Large intestine (tissue), 3 donors: ENCODE results near the gene F8. TPM values are rescaled to one million over a fixed set of nuclear protein-coding genes. Genes with fewer than 3 reads are reported as not detected.

Experiments used
- DNase-seq, 2 donors: peaks; one replicate each; pipeline versions ENCODE4 v3.0.0 to v3.0.0-alpha.2; 2013
- H3K27ac ChIP-seq: one replicate; pipeline ENCODE4 v1.5.1; 2013; ENCODE audit warnings: low read length
- H3K27me3 ChIP-seq: 2 replicates; pipeline ENCODE4 v1.6.1; 2013; ENCODE audit warnings: low read length; ENCODE audit not compliant: control insufficient read depth, insufficient read depth
- H3K36me3 ChIP-seq: 2 replicates; pipeline ENCODE4 v1.6.1; 2013; ENCODE audit warnings: low read length; ENCODE audit not compliant: control insufficient read depth, insufficient read depth
- H3K4me1 ChIP-seq: one replicate; pipeline ENCODE4 v1.6.1; 2013; ENCODE audit warnings: low read length; ENCODE audit not compliant: control insufficient read depth, insufficient read depth
- H3K4me3 ChIP-seq: one replicate; pipeline ENCODE4 v1.5.1; 2013; ENCODE audit warnings: low read length
- H3K9me3 ChIP-seq: one replicate; pipeline ENCODE4 v1.6.1; 2013; ENCODE audit warnings: mild to moderate bottlenecking, low read depth, low read length, moderate library complexity; ENCODE audit not compliant: control insufficient read depth
- WGBS: methylation state at CpG from one replicate; pipeline ENCODE4 v1.1.5; 2013; ENCODE audit warnings: low lambda C conversion rate; ENCODE audit not compliant: insufficient coverage; 5-methylcytosine and 5-hydroxymethylcytosine counted together
- polyA plus RNA-seq: library from polyadenylated mRNA; unstranded; fragments of 120-200 nt; gene quantifications from one replicate; pipeline ENCODE4 v1.2.1, GENCODE V29; 2013

Gene F8
- polyA plus RNA-seq, 1 donor: 2.9 TPM

DNA sequence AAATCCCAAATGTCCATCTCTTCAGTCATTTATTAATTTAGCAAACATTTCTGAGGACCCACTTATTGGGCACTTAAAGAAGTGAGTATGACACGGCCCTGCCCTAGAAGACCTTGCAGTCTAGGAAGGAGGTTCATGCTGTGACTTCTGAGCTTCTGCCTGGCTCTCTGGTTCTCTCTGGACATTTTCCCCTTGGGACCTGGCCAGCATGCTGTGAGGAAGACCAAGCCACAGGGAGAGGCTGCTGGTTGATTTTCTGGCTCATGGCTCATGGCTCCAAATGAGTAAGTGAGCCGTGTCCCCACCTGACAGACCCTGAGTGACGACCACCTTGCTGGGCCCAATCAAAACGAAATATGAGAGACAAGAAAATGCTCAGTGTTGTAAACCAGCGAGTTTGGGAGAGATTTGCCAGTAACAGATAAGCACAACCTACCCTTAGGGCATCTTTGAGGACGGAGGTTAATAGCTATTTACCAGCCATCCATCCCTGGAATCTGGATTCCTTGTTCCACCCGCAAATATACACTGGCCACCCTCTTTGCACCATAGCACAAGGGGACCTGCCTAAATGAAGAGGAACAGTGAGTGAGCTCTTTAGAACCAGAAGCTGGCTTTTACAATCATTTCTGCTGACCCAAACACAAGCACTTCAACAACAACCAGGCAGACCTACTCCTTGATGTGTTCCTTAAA is 218.1 kb downstream of the F8 start:
- Histone ChIP-seq H3K27me3 (peaks cover 2% of the 10 kb centered on the region), H3K9me3 (no peaks in the 10 kb centered on the region), H3K4me1 (peaks cover 23% of the 10 kb centered on the region), H3K36me3 (no peaks in the 10 kb centered on the region), H3K27ac (peak overlapping the region; percentile 74), H3K4me3 (peak overlapping the region; percentile 66)
- no peak for DNase-seq
- WGBS: no CpG with 5 or more reads among the region's 7 CpGs

GRCh38 chrX:154802947-154803346 is 219.6 kb downstream of the F8 start:
- peak overlapping the region; percentile 74 for H3K27ac ChIP-seq
- H3K4me3 ChIP-seq: no peak overlapping the region

DNA sequence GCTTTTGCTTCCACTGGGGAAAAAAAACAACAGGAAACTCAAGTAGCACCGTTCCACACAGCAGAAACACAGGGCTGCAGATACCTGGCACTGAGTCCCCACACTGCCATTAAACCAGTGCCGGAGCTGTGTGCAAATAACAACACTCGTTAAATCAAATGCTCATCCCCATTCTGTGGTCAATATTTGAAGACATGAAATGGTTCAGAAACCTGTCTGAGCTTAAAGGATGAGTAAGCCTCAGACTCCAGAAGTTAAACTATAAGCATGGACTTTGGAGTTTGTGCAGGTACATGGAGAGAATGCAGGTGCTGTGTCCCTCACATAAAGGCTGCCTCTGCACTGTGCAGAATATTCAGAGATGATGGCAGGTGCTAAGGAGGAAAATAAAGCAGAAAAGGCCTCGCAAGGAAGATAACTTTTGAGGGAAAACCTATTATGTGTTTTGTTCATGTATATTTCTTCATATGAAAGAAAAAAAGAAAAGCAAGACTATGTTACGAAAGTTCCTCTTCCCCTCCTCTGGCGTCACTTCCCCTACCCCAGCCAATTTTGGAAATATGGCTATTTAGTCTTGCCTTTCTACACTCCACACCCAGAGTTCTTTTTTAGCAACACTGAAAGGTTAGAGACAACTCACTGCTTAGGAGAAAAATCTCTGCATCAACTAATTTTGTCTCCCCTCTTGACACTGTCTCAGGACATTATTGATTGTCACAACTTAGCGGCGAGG is 221.9 kb downstream of the F8 start:
- H3K27ac ChIP-seq: peak overlapping the region; percentile 86

More at GRCh38 chrX:154802947-154803346, 219.6 kb downstream of the F8 start:
- Histone ChIP-seq H3K9me3 (no peaks in the 10 kb centered on the region), H3K4me1 (peaks cover 23% of the 10 kb centered on the region), H3K27me3 (peaks cover 2% of the 10 kb centered on the region), H3K36me3 (no peaks in the 10 kb centered on the region)
- no CpG with 5 or more reads among the region's 2 CpGs for WGBS
- DNase-seq: peak in 1 of 2 donors; percentile 17

GRCh38 chrX:154799556-154800348 is 222.8 kb downstream of the F8 start:
- no peaks in the 10 kb centered on the region for H3K36me3 ChIP-seq
- H3K4me1 ChIP-seq: peaks cover 19% of the 10 kb centered on the region
- H3K4me3 ChIP-seq: no peak overlapping the region
- no CpG with 5 or more reads among the region's 9 CpGs for WGBS
- peak; percentile 61 to 74 for DNase-seq
- H3K27me3 ChIP-seq: peaks cover 2% of the 10 kb centered on the region
- no peaks in the 10 kb centered on the region for H3K9me3 ChIP-seq
- peak overlapping the region; percentile 86 for H3K27ac ChIP-seq

More for the DNA sequence above, 221.9 kb downstream of the F8 start:
- Histone ChIP-seq H3K27me3 (peaks cover 2% of the 10 kb centered on the region), H3K36me3 (no peaks in the 10 kb centered on the region), H3K4me1 (peaks cover 19% of the 10 kb centered on the region), H3K4me3 (no peak overlapping the region), H3K9me3 (no peaks in the 10 kb centered on the region)
- peak; percentile 33 to 67 for DNase-seq
- WGBS: no CpG with 5 or more reads among the region's 8 CpGs

DNA sequence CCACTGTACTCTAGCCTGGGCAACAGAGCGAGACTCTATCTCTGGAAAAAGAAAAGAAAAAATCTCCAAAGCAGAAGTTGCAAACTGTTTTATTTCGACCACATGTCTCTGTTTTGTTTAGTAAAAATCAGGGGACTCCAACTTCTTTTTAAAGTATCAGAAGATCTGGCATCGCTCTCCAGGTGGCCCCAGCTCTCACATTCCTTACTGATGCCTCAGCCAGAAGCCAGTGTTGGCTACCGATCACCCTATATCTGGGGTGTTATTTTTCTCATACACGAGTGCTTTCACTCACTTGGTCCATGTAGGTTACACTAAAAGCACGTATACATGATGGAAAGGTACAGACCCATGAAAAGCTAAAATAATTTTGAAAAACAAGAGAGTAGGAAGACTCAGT is 225.5 kb downstream of the F8 start:
- Histone ChIP-seq H3K36me3 (no peaks in the 10 kb centered on the region), H3K4me1 (peaks cover 19% of the 10 kb centered on the region), H3K27ac (no peak overlapping the region), H3K9me3 (no peaks in the 10 kb centered on the region), H3K4me3 (no peak overlapping the region), H3K27me3 (no peaks in the 10 kb centered on the region)
- no peak for DNase-seq
- WGBS: no CpG with 5 or more reads among the region's 6 CpGs

- Histone ChIP-seq H3K27ac (no peak overlapping the region), H3K36me3 (no peaks in the 10 kb centered on the region), H3K9me3 (no peaks in the 10 kb centered on the region), H3K4me1 (peaks cover 5% of the 10 kb centered on the region), H3K27me3 (no peaks in the 10 kb centered on the region), H3K4me3 (no peak overlapping the region)
- no peak for DNase-seq
- WGBS: no CpG with 5 or more reads among the region's 2 CpGs
Measured at GRCh38 chrX:154795016-154795415, 227.5 kb downstream of the F8 start.

- no peaks in the 10 kb centered on the region for H3K36me3 ChIP-seq
- no CpG with 5 or more reads among the region's 7 CpGs for WGBS
- DNase-seq: no peak
- no peaks in the 10 kb centered on the region for H3K4me1 ChIP-seq
- no peak overlapping the region for H3K27ac ChIP-seq
- no peaks in the 10 kb centered on the region for H3K27me3 ChIP-seq
- no peak overlapping the region for H3K4me3 ChIP-seq
- H3K9me3 ChIP-seq: no peaks in the 10 kb centered on the region
Measured at GRCh38 chrX:154793084-154793795, 229.3 kb downstream of the F8 start.

DNA sequence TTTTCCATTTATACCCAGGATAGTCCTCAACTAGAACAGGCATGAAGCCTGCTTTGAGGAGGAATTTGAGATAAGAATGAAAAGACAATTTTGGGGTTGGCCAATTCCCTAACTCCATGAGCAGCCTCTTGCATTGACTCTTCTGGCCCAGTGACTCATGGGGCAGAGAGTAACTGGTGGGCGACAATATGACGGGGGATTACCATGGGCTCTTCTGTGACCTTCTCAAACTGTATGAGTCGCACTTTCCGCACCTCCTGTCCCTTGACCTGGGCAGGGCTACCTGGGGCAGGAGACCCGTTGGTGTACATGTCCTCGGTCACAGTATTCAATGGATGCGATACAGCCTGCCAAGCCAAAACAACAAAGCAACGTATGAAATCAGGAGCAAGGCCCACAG is 230.6 kb downstream of the F8 start:
- no CpG with 5 or more reads among the region's 8 CpGs for WGBS
- no peak for DNase-seq
- no peak overlapping the region for H3K27ac ChIP-seq

DNA sequence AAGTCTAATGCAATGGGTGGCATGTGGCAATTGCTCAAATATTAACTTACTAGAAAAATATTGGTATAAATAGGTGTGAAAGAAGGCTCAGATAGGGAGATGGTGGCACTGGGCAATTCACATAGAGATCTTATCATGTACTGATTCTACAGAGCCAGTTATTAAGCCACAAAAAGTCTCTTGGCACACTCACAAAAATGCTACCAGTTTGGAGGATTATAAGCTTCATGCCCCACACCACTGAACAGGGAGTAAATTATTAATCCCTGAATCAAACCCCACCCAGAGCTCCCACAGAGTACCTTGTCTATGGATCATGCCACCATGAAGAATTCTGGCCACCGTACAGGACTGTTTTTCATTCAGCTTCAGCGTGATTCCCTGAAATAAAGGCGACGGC is 231.1 kb downstream of the F8 start:
- H3K4me1 ChIP-seq: no peaks in the 10 kb centered on the region
- no peak for DNase-seq
- H3K9me3 ChIP-seq: no peaks in the 10 kb centered on the region
- no peak overlapping the region for H3K27ac ChIP-seq
- WGBS: no CpG with 5 or more reads among the region's 4 CpGs
- H3K27me3 ChIP-seq: no peaks in the 10 kb centered on the region
- H3K4me3 ChIP-seq: no peak overlapping the region
- H3K36me3 ChIP-seq: no peaks in the 10 kb centered on the region

More for the DNA sequence above, 230.6 kb downstream of the F8 start:
- H3K9me3 ChIP-seq: no peaks in the 10 kb centered on the region
- H3K36me3 ChIP-seq: no peaks in the 10 kb centered on the region
- no peaks in the 10 kb centered on the region for H3K4me1 ChIP-seq
- no peak overlapping the region for H3K4me3 ChIP-seq
- H3K27me3 ChIP-seq: no peaks in the 10 kb centered on the region
